Colon (tissue), 2 donors: ENCODE results near the gene TEF.
"Not testable (repeated sequence)": the region's sequence is repeated elsewhere in the genome, so short reads cannot be mapped to it uniquely, and the experiment has no call there.

ENCODE experiments used
- FAIRE-seq: peaks from 2 replicates; lab custom pipeline; 2012; peaks lifted over from hg19 to GRCh38; lab: Jason Lieb, UNC
- donor health status: control.
- donor health status: control.

Gene TEF

GRCh38 chr22:41425660-41426365, 44.1 kb downstream of the TEF start:
- FAIRE-seq = no peak

GRCh38 chr22:41429232-41429950, 47.6 kb downstream of the TEF start:
- no peak for FAIRE-seq

- no peak for FAIRE-seq
Observed at GRCh38 chr22:41429951-41430332, 48.2 kb downstream of the TEF start.

- FAIRE-seq = no peak
Observed at GRCh38 chr22:41431656-41432055, 49.9 kb downstream of the TEF start.

GRCh38 chr22:41433480-41433879, 51.7 kb downstream of the TEF start:
- not testable (repeated sequence) for FAIRE-seq

GRCh38 chr22:41434361-41435003, 52.7 kb downstream of the TEF start:
- FAIRE-seq = not testable (repeated sequence)

- no peak for FAIRE-seq
Observed at GRCh38 chr22:41435560-41435959, 53.8 kb downstream of the TEF start.

GRCh38 chr22:41436322-41437113, 54.8 kb downstream of the TEF start:
- no peak for FAIRE-seq

GRCh38 chr22:41437198-41437597, 55.5 kb downstream of the TEF start:
- FAIRE-seq = no peak

- not testable (repeated sequence) for FAIRE-seq
Observed at GRCh38 chr22:41440511-41440910, 58.8 kb downstream of the TEF start.

GRCh38 chr22:41442240-41442792, 60.6 kb downstream of the TEF start:
- FAIRE-seq = no peak

GRCh38 chr22:41444360-41445128, 62.8 kb downstream of the TEF start:
- no peak for FAIRE-seq

GRCh38 chr22:41445129-41446056, 63.7 kb downstream of the TEF start:
- FAIRE-seq = no peak

- FAIRE-seq = no peak
Observed at GRCh38 chr22:41446057-41446501, 64.3 kb downstream of the TEF start.

GRCh38 chr22:41446639-41447434, 65.1 kb downstream of the TEF start, which contains the start of gene TOB2:
Gene TOB2, minus strand, starts transcription at chr22:41446801. Its CDS starts 9,456 bp downstream, at chr22:41437345.
- no peak for FAIRE-seq

GRCh38 chr22:41447435-41448188, 65.9 kb downstream of the TEF start:
- no peak for FAIRE-seq

GRCh38 chr22:41448189-41448808, 66.6 kb downstream of the TEF start:
- peak; percentile 86 for FAIRE-seq
